ENCODE data around the gene ANKFN1.
"Not testable (repeated sequence)": the region's sequence is repeated elsewhere in the genome, so short reads cannot be mapped to it uniquely, and the experiment has no call there.

The ANKFN1 gene

GRCh38 chr17:56350592-56350991, 197.3 kb downstream of the ANKFN1 start:
- no peak for DNase-seq

GRCh38 chr17:56351675-56352074, 198.4 kb downstream of the ANKFN1 start:
- no peak for DNase-seq

- DNase-seq, result no peak
These were observed 205.4 kb downstream of the ANKFN1 start for GRCh38 chr17:56358651-56359050.

DNA sequence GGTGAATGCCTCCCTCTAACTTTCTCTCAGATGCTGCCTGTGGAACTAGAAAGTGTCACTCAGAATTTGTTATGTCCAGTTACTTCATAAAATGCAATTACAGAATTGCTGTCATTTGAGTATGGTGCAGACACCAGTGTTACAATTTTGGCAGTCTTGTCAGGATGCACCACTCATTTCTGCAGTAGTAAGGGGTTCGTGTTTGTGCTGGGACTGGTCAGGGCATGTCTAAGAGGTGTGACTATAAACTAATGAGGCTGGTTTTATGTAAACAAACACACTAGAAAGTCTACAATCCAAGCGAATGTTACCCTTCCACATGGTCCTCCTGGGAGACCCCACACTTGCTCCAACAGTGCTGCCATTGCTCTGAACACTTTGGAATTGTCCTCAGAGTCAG, 206.2 kb downstream of the ANKFN1 start:
- no peak for DNase-seq

DNA sequence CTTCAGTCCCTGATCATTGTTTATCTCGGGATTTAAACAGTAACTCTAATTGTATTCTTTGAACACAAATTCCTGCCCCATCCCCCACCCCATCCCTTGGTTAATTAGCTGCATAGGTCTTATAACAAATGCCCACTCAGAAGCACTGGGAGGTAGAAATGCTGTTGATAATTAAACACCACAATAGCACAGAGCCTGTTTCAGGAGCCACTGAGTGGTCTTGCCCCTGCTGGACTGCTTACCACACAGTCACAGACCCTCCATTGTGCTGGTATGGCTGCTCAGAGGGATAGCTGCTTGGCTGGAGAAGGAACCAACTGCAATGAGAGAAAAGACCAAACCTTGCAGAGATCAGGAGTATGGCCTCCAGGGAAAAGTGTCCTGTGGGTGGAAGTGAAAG, 214.1 kb downstream of the ANKFN1 start:
- DNase-seq, result no peak

DNA sequence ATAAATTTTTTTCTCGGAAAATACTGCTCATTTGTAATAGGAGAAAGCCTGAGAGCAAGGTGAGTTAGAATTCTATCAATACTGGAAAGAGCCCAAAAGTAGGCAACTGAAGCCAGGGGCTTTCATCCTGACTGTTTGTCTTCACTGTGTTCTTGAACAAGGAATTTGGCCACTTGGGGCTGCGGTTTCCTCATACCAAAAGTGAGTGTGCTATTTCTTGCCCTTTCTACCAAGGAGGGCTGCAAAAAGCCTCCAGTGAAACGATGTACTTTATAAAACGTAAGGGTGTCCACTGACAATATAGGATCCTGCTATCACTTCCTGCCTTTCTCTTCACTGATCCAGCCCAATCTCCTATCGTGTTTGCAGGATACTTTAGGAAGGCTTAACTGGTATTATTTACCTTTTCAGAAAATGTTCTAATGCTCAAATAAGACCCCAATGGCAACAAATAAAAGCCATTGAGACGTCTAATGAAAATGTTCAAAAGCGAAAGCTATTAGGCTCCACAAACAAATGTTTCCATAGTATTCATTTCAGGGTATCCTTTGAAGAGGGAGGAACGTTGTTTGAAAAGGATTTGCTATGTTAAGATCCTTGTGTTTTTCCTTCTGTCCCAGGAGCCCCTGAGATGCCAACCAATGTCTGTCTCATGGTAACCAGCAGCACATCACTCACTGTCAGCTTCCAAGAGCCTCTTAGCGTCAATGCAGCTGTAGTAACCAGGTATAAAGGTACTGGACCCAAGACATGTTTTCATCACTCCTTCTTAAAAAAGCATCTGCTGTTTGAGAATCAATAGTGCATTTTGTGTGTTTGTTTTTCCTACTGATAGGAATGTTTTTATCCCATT, 220.9 kb downstream of the ANKFN1 start:
- no peak for DNase-seq

- DNase-seq, result no peak
These were observed 236.1 kb downstream of the ANKFN1 start for GRCh38 chr17:56389356-56389755.

- no peak for DNase-seq
These were observed 239.0 kb downstream of the ANKFN1 start for GRCh38 chr17:56392321-56392720.

DNA sequence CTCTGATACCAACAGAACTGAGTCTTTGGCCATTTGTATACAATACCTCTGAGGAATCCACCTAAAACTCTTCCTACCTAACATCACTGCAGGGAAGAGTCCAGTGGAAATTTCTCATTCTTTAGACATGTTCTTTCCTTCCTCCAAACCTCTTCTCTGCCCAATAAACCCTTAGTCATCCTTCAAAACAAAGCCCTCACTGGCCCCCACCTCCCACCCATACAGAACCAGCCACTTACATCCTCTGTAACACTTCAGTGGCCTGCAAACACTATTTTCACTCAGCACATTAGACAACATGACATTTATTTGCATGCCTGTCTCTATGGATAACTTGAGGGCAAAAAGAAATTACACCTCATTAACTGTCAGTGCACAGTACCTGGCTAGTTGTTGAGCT, 239.9 kb downstream of the ANKFN1 start:
- DNase-seq, result no peak

- no peak for DNase-seq
These were observed 242.5 kb downstream of the ANKFN1 start for GRCh38 chr17:56395787-56396186.

DNA sequence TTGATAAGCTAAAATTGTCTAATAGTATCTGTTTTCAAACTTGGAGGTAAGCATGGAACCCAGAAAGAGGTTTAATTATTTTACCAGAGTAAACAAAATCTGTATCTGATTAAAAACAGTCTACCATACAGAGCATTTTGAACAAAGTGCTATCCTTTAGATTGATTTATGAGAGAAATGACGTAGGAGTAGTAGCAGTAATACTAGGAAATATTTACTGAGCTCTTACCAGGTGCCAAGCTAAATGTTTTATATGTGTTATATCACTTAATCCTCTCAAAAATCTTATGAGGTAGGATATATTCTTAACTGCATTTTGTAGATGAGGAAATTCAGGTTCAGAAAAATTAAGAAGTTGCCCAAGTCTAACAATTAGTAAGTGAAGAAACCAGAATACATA, 253.8 kb downstream of the ANKFN1 start:
- DNase-seq, result no peak

DNA sequence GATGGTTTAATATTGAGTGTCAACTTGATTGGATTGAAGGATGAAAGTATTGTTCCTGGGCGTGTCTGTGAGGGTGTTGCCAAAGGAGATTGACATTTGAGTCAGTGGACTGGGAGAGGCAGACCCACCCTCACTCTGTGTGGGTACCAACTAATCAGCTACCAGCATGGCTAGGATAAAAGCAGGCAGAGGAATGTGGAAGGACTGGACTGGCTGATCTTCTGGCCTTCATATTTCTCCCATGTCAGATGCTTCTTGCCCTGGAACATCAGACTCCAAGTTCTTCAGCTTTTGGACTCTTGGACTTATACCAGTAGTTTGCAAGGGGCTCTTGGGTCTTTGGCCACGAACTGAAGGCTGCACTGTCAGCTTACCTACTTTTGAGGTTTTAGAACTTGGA, 259.1 kb downstream of the ANKFN1 start:
- not testable (repeated sequence) for DNase-seq

DNA sequence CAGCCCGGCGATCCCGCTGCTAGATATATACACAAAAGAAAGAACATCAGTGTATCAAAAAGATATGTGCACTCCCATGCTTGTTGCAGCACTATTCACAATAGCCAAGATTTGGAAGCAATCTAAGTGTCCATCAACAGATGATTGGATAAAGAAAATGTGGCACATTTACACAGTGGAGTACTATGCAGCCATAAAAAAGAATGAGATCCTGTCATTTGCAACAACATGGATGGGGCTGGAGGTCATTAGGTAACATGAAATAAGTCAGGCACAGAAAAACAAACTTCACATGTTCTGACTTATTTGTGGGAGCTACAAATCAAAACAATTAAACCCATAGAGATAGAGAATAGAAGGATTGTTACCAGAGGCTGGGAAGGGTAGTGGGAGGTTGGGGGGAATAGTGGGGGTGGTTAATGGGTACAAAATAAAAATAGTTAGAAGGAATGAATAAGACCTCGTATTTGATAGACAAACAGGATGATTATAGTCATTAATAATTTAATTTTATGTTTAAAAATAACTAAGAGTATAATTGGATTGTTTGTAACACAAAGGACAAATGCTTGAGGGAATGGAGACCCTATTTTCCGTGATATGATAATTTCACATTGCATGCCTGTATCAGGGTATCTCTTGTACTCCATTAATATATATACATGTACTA, 263.5 kb downstream of the ANKFN1 start:
- no peak for DNase-seq

DNA sequence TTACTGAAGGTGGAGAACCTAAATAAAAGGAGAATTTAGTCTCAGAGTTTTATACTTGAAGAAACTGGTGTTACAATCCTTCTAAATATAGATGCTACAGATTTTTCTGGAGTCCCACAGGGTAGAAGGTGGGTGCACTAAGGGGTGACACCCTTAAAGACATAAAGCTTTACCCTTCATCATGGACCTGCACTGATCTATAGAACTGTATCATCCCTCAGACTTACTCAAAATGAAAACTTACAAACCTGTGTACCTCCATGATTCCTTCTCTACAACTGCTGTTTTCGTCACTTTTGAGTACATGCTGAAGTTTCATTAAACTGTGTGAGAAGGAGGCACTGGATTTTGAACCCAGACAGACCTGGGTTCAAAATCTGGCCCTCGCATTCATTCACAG, 270.7 kb downstream of the ANKFN1 start:
- no peak for DNase-seq

GRCh38 chr17:56424543-56425044, 271.3 kb downstream of the ANKFN1 start:
- DNase-seq, result no peak

DNA sequence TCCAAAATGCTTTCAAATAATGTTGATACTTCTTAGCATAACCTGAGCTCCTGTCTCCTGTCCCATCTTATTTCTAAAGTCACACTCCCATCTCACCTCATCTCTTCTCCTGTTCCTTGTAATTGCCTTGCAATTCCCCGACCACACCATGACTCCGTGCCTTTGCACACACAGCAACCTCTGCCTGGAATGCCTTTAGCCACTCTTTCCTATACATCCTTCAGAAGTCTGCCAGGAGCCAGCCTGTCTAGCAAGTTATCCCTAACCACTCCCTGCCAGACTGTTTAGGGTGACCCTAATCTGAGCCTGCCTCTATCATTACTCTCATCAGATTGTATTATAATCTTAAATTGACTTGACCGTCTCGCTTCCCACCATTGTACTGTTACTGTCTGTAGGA, 272.2 kb downstream of the ANKFN1 start:
- no peak for DNase-seq

DNA sequence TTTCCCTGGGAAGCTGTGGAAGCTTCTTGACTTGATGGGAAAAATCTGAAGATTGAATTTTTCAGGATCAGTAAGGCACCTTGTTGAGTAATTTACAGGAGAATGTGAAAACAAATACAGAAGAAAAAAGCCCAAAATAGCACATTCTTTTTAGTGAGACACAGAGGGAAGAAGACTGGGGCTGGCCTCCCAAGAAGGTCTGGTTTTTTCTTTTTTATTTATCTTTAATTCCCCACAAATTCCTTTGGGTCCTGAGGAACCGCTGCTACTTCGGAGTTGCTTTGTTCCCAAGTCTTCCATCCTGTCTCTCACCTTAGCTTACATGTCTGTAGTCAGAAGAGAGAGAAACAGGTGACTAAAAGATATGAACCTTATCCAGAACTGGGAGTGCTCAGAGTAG, 273.6 kb downstream of the ANKFN1 start:
- no peak for DNase-seq

GRCh38 chr17:56431736-56432135, 278.5 kb downstream of the ANKFN1 start:
- DNase-seq, result no peak

DNA sequence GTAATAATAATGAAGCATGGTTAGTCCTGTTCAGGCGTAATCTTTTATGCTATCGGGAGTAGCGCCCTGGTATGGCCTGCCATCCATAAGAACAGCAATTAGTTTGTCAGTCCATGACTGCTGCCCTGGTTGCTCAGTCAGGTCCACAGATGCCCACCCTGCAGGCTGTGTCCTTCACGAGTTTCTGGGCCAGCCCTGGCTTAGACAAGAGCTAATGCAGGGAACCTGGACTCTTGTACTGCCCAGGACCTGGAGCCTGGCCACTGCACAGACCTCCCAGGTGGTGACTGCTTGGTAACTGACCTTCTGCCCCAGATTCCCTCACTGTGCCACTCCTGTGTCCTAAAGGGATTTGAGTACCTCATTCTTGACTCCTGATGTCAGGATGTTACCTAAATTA, 279.2 kb downstream of the ANKFN1 start:
- no peak for DNase-seq

DNA sequence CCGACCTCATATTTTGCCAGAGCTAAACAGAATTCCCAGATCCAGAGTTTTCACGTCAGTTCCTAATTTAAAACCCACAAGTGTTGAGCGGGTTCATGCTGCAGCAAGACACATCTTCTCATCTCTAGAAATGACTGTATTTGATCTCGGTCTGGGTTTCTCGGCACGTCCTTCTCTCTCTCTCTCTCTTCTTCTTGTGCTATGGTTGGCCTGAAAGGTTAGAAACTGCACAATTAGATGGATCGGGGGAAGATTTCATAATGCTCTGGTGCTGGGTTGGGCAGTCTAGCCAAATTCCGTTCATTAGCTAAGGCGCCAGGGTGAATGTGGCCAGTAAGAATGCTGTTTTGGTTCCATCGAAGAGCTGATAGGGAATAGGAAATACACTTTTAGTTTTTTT, 281.3 kb downstream of the ANKFN1 start:
- no peak for DNase-seq

DNA sequence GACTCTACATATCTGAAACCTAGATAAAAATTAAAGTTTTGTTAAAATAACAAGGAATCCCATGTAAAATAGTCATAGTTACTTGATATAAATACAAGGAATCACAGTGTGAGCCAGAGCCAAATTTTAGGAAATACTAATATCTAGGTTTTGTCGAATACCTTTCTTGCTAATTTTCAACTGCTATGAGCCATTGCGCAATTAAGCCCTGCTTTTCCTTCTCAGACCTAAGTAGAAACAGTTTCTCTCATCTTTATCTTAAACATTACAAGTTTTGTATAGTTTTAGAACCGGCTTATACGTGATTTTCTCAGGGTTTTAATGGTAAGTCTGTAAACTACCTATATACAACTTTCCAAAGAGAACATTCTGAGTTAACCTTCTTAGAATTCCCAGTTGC, 282.9 kb downstream of the ANKFN1 start:
- no peak for DNase-seq

- DNase-seq, result no peak
These were observed 287.1 kb downstream of the ANKFN1 start for GRCh38 chr17:56440419-56440818.

GRCh38 chr17:56441308-56441707, 288.0 kb downstream of the ANKFN1 start:
- DNase-seq, result no peak

DNA sequence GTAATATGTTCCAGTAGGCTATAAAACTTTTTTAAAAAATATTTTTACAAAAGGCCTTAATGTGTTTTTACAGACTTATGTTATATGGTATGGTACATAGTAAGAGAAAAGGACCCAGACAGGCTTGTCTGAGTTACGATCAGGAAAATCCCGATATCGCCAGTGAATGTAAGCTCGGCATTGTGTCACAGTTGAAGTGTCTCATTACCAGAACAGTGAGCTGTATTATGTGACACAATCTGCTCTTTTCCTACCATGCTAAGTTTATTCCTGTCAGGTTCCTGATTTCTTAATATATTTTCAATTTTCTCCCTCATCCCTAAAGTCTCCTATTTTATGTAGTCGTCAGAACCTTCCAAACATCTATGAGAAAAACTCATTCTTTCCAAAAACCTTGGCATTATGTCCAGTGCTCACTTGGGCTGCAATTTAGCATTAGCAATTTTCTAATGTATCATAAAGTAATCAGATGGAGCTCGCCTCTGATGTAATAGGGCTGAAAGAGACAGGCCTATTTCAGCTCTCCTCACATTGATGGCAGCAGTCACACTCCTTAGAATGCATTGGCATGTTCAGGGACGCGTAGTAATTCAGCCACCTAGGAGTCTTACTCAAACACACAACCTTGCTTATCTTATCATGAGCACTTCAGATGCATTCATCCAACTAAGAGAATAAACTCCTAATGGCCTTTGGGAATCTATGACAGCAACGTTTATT, 292.6 kb downstream of the ANKFN1 start:
- DNase-seq, result no peak

All from T-helper 1 cell (primary cell).